ENCODE results near the gene PTPRA.
A peak's percentile ranks its signal among the peaks of the same experiment; 100 is the strongest.

The PTPRA gene

GRCh38 chr20:2909953-2910352 is 36.7 kb downstream of the PTPRA start:
- no peak for DNase-seq
- in situ Hi-C loops (cut with HindIII; ENCODE audit: low pct_ligation_motif_present, low pct_unique_long_range_greater_than_20kb, low sequenced_read_pairs), result no loop called here

GRCh38 chr20:2911200-2911599 is 37.9 kb downstream of the PTPRA start:
- DNase-seq, result no peak
- in situ Hi-C loops (cut with HindIII; ENCODE audit: low pct_ligation_motif_present, low pct_unique_long_range_greater_than_20kb, low sequenced_read_pairs), result no loop called here

- peak; percentile 10 for DNase-seq
- in situ Hi-C loops (cut with HindIII; ENCODE audit: low pct_ligation_motif_present, low pct_unique_long_range_greater_than_20kb, low sequenced_read_pairs), result no loop called here
These were observed 40.9 kb downstream of the PTPRA start for GRCh38 chr20:2914160-2914559.

GRCh38 chr20:2917266-2917665 is 44.0 kb downstream of the PTPRA start:
- in situ Hi-C loops (cut with HindIII; ENCODE audit: low pct_ligation_motif_present, low pct_unique_long_range_greater_than_20kb, low sequenced_read_pairs), result no loop called here
- DNase-seq, result no peak

- no peak for DNase-seq
- in situ Hi-C loops (cut with HindIII; ENCODE audit: low pct_ligation_motif_present, low pct_unique_long_range_greater_than_20kb, low sequenced_read_pairs), result no loop called here
These were observed 45.1 kb downstream of the PTPRA start for GRCh38 chr20:2918096-2919049.

- DNase-seq, result peak; percentile 26
- in situ Hi-C loops (cut with HindIII; ENCODE audit: low pct_ligation_motif_present, low pct_unique_long_range_greater_than_20kb, low sequenced_read_pairs), result no loop called here
These were observed 46.4 kb downstream of the PTPRA start for GRCh38 chr20:2919518-2920245.

GRCh38 chr20:2920473-2920872 is 47.2 kb downstream of the PTPRA start:
- in situ Hi-C loops (cut with HindIII; ENCODE audit: low pct_ligation_motif_present, low pct_unique_long_range_greater_than_20kb, low sequenced_read_pairs), result no loop called here
- no peak for DNase-seq

- no peak for DNase-seq
- in situ Hi-C loops (cut with HindIII; ENCODE audit: low pct_ligation_motif_present, low pct_unique_long_range_greater_than_20kb, low sequenced_read_pairs), result no loop called here
These were observed 48.2 kb downstream of the PTPRA start for GRCh38 chr20:2921506-2921905.

GRCh38 chr20:2922957-2923356 is 49.7 kb downstream of the PTPRA start:
- DNase-seq, result no peak
- in situ Hi-C loops (cut with HindIII; ENCODE audit: low pct_ligation_motif_present, low pct_unique_long_range_greater_than_20kb, low sequenced_read_pairs), result no loop called here

GRCh38 chr20:2930538-2930937 is 57.3 kb downstream of the PTPRA start:
- no peak for DNase-seq
- in situ Hi-C loops (cut with HindIII; ENCODE audit: low pct_ligation_motif_present, low pct_unique_long_range_greater_than_20kb, low sequenced_read_pairs), result no loop called here

GRCh38 chr20:2932498-2932897 is 59.2 kb downstream of the PTPRA start:
- no peak for DNase-seq
- in situ Hi-C loops (cut with HindIII; ENCODE audit: low pct_ligation_motif_present, low pct_unique_long_range_greater_than_20kb, low sequenced_read_pairs), result no loop called here

GRCh38 chr20:2937902-2938301 is 64.6 kb downstream of the PTPRA start:
- in situ Hi-C loops (cut with HindIII; ENCODE audit: low pct_ligation_motif_present, low pct_unique_long_range_greater_than_20kb, low sequenced_read_pairs), result no loop called here
- DNase-seq, result no peak

GRCh38 chr20:2942439-2942838 is 69.2 kb downstream of the PTPRA start:
- no peak for DNase-seq
- in situ Hi-C loops (cut with HindIII; ENCODE audit: low pct_ligation_motif_present, low pct_unique_long_range_greater_than_20kb, low sequenced_read_pairs), result no loop called here

- in situ Hi-C loops (cut with HindIII; ENCODE audit: low pct_ligation_motif_present, low pct_unique_long_range_greater_than_20kb, low sequenced_read_pairs), result no loop called here
- no peak for DNase-seq
These were observed 74.0 kb downstream of the PTPRA start for GRCh38 chr20:2946988-2947961.

- in situ Hi-C loops (cut with HindIII; ENCODE audit: low pct_ligation_motif_present, low pct_unique_long_range_greater_than_20kb, low sequenced_read_pairs), result no loop called here
- DNase-seq, result no peak
These were observed 75.7 kb downstream of the PTPRA start for GRCh38 chr20:2948968-2949367.

- no peak for DNase-seq
- in situ Hi-C loops (cut with HindIII; ENCODE audit: low pct_ligation_motif_present, low pct_unique_long_range_greater_than_20kb, low sequenced_read_pairs), result no loop called here
These were observed 79.5 kb downstream of the PTPRA start for GRCh38 chr20:2952766-2953165.

- no peak for DNase-seq
- in situ Hi-C loops (cut with HindIII; ENCODE audit: low pct_ligation_motif_present, low pct_unique_long_range_greater_than_20kb, low sequenced_read_pairs), result no loop called here
These were observed 82.1 kb downstream of the PTPRA start for GRCh38 chr20:2955257-2955970.

GRCh38 chr20:2956480-2956879 is 83.2 kb downstream of the PTPRA start:
- in situ Hi-C loops (cut with HindIII; ENCODE audit: low pct_ligation_motif_present, low pct_unique_long_range_greater_than_20kb, low sequenced_read_pairs), result no loop called here
- no peak for DNase-seq
